ENCODE results near the gene FMN2.

GRCh38 chr1:240455228-240455821 lies 363.6 kb downstream of the FMN2 start:
- TF ChIP-seq CTCF (IDR thresholded peaks at IDR 0.05; ENCODE audit: insufficient read depth, low read length) (no peak), REST (IDR thresholded peaks at IDR 0.05; ENCODE audit: insufficient replicate concordance, low read depth) (no peak), POLR2AphosphoS5 (IDR thresholded peaks at IDR 0.05; ENCODE audit: low read depth) (no peak), SPI1 (IDR thresholded peaks at IDR 0.05; ENCODE audit: borderline replicate concordance, low read depth) (no peak)
